ENCODE measurements around the gene PFDN1.
"Not testable (repeated sequence)": the region's sequence is repeated elsewhere in the genome, so short reads cannot be mapped to it uniquely, and the experiment has no call there.

PFDN1 gene

GRCh38 chr5:140202610-140203009, 100.3 kb downstream of the PFDN1 start:
- Histone ChIP-seq H3K4me3 (replicated peaks; ENCODE audit: insufficient read depth, low read length) (no peak overlapping the region), H3K27ac (replicated peaks) (no peak overlapping the region), H3K27me3 (ENCODE audit: insufficient read depth, poor library complexity, severe bottlenecking) (no peaks in the 10 kb centered on the region)
- no peak for TF ChIP-seq SPI1 (IDR thresholded peaks at IDR 0.05; ENCODE audit: borderline replicate concordance, low read depth)
- no peak for TF ChIP-seq GABPA (IDR thresholded peaks at IDR 0.05; ENCODE audit: low read depth)
- no peak for DNase-seq (ENCODE audit: low read depth in 1 of 2, low spot score in 1 of 2)

- no peak for DNase-seq (ENCODE audit: low read depth in 1 of 2, low spot score in 1 of 2)
- Histone ChIP-seq H3K4me3 (replicated peaks; ENCODE audit: insufficient read depth, low read length) (no peak overlapping the region), H3K27me3 (ENCODE audit: insufficient read depth, poor library complexity, severe bottlenecking) (no peaks in the 10 kb centered on the region), H3K27ac (replicated peaks) (no peak overlapping the region)
- TF ChIP-seq SPI1 (IDR thresholded peaks at IDR 0.05; ENCODE audit: borderline replicate concordance, low read depth) (no peak), POLR2AphosphoS5 (IDR thresholded peaks at IDR 0.05; ENCODE audit: low read depth) (no peak), CTCF (IDR thresholded peaks at IDR 0.05; ENCODE audit: insufficient read depth, low read length) (no peak), REST (IDR thresholded peaks at IDR 0.05; ENCODE audit: insufficient replicate concordance, low read depth) (no peak), GABPA (IDR thresholded peaks at IDR 0.05; ENCODE audit: low read depth) (no peak)
Observed at GRCh38 chr5:140202078-140202477, 100.8 kb downstream of the PFDN1 start.

- H3K4me3 ChIP-seq (replicated peaks; ENCODE audit: insufficient read depth, low read length); H3K27ac ChIP-seq (replicated peaks); DNase-seq (ENCODE audit: low read depth in 1 of 2, low spot score in 1 of 2); H3K27me3 ChIP-seq (ENCODE audit: insufficient read depth, poor library complexity, severe bottlenecking): not testable (repeated sequence)
Observed at GRCh38 chr5:140198915-140199314, 104.0 kb downstream of the PFDN1 start.

GRCh38 chr5:140197023-140197422, 105.9 kb downstream of the PFDN1 start:
- TF ChIP-seq REST (IDR thresholded peaks at IDR 0.05; ENCODE audit: insufficient replicate concordance, low read depth) (no peak), GABPA (IDR thresholded peaks at IDR 0.05; ENCODE audit: low read depth) (no peak), POLR2AphosphoS5 (IDR thresholded peaks at IDR 0.05; ENCODE audit: low read depth) (no peak), CTCF (IDR thresholded peaks at IDR 0.05; ENCODE audit: insufficient read depth, low read length) (no peak), SPI1 (IDR thresholded peaks at IDR 0.05; ENCODE audit: borderline replicate concordance, low read depth) (no peak)
- DNase-seq (ENCODE audit: low read depth in 1 of 2, low spot score in 1 of 2): no peak
- Histone ChIP-seq H3K27ac (replicated peaks) (no peak overlapping the region), H3K4me3 (replicated peaks; ENCODE audit: insufficient read depth, low read length) (no peak overlapping the region), H3K27me3 (ENCODE audit: insufficient read depth, poor library complexity, severe bottlenecking) (no peaks in the 10 kb centered on the region)

GRCh38 chr5:140196115-140196814, 106.6 kb downstream of the PFDN1 start:
- Histone ChIP-seq H3K4me3 (replicated peaks; ENCODE audit: insufficient read depth, low read length) (no peak overlapping the region), H3K27ac (replicated peaks) (no peak overlapping the region), H3K27me3 (ENCODE audit: insufficient read depth, poor library complexity, severe bottlenecking) (no peaks in the 10 kb centered on the region)
- no peak for DNase-seq (ENCODE audit: low read depth in 1 of 2, low spot score in 1 of 2)
- no peak for TF ChIP-seq SPI1 (IDR thresholded peaks at IDR 0.05; ENCODE audit: borderline replicate concordance, low read depth)

Data from HL-60 (cell line).